ENCODE data around the gene CSTB.

CSTB gene

DNA sequence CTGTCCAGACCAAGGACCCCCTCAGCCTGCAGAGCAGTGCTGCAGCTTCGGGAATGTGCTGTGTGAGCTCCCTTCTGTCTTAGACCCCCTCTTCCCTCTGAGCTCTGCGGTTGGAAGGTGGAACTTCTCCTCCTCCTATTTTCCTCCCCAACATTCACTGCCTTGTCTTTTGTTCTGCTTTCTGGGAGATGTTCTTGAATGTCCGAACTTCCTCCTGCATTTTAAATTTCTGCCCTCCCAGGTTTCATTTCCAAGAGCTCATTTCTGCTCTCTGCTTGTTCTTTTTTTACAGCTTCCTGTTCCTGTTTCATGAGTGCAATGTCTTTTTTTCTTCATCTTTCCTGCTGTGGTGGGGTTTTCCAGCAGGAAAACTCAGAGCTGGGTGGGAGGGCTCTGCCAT lies 42.6 kb upstream of the CSTB start:
- TF ChIP-seq, protein P1, sequence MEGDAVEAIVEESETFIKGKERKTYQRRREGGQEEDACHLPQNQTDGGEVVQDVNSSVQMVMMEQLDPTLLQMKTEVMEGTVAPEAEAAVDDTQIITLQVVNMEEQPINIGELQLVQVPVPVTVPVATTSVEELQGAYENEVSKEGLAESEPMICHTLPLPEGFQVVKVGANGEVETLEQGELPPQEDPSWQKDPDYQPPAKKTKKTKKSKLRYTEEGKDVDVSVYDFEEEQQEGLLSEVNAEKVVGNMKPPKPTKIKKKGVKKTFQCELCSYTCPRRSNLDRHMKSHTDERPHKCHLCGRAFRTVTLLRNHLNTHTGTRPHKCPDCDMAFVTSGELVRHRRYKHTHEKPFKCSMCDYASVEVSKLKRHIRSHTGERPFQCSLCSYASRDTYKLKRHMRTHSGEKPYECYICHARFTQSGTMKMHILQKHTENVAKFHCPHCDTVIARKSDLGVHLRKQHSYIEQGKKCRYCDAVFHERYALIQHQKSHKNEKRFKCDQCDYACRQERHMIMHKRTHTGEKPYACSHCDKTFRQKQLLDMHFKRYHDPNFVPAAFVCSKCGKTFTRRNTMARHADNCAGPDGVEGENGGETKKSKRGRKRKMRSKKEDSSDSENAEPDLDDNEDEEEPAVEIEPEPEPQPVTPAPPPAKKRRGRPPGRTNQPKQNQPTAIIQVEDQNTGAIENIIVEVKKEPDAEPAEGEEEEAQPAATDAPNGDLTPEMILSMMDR (IDR thresholded peaks at IDR 0.05; ENCODE audit: low read length, missing control alignments), result no peak
- no peak for DNase-seq (ENCODE audit: low read depth)
- no peak overlapping the region for H3K4me3 ChIP-seq (replicated peaks; ENCODE audit: low read depth, low read length)

DNA sequence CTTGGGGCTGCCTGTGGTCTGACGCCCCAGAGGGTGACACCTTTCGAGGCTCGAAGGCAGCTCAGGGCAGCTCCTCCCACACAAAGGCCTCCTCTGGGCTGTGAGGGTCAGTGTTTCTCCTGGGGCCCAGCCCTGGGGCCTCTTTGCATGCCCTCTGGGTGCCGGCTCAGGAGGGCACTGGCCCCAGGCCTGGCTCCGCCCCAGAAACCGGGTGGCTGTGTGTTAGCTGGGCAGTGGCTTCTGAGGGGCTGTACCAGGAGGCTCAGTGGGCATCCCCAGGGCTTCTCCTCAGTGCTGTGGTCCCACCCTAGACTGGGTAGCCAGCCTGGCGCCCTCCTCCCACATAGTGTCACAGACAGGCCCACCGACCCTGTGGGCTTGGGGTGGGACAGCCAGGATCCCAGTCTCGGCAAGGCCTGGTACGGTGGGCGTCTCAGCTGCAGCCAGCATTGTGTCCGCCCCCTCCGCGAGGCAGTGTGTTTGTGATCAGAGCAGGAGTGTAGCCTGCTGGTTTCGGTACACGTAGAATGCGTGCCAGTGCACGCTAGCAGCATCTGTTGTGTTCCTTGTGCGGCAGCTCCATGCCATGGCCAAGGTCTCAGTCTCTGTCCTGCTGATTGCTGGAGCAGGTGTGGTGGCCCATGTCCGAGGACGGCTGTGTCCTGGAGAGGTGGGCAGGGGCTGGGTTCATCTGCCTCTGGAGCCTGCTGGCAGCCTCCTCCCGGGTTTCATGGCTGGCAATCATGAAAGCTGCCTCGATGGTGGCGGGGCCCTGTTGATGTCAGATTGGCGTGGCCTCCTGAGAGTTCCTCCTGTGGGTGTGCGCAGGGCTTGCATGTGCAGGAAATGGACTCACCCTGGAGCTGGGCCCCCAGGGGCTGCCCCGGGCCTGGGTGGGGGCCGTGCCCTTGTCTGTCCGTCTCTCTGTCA lies 41.3 kb upstream of the CSTB start:
- no peak for DNase-seq (ENCODE audit: low read depth)
- no peak overlapping the region for H3K4me3 ChIP-seq (replicated peaks; ENCODE audit: low read depth, low read length)
- TF ChIP-seq, protein P1 (IDR thresholded peaks at IDR 0.05; ENCODE audit: low read length, missing control alignments), result no peak

GRCh38 chr21:43816611-43817071 lies 40.5 kb upstream of the CSTB start:
- H3K4me3 ChIP-seq (replicated peaks; ENCODE audit: low read depth, low read length), result no peak overlapping the region
- DNase-seq (ENCODE audit: low read depth), result no peak
- TF ChIP-seq, protein P1 (IDR thresholded peaks at IDR 0.05; ENCODE audit: low read length, missing control alignments), result no peak

DNA sequence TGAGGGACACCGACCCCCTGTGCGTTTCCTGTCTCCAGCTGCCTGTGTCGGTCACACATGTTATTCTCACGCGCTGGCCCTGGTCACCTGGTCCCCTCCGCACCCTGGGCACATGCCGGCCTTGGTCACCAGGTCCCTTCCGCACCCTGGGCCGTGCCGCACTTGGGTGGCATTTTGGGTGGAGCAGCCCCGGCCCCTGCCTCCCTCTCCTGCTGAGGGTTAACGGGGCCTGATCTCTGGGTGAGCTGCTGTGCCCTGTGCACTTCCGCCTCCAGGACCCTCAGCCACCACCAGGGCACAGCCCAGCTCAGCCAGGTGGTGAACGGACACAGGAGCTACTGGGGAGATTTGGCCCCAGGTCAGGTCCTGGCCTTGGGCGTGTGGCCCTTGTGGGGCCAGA lies 39.9 kb upstream of the CSTB start:
- no peak for DNase-seq (ENCODE audit: low read depth)
- H3K4me3 ChIP-seq (replicated peaks; ENCODE audit: low read depth, low read length), result no peak overlapping the region
- TF ChIP-seq, protein P1 (IDR thresholded peaks at IDR 0.05; ENCODE audit: low read length, missing control alignments), result no peak

DNA sequence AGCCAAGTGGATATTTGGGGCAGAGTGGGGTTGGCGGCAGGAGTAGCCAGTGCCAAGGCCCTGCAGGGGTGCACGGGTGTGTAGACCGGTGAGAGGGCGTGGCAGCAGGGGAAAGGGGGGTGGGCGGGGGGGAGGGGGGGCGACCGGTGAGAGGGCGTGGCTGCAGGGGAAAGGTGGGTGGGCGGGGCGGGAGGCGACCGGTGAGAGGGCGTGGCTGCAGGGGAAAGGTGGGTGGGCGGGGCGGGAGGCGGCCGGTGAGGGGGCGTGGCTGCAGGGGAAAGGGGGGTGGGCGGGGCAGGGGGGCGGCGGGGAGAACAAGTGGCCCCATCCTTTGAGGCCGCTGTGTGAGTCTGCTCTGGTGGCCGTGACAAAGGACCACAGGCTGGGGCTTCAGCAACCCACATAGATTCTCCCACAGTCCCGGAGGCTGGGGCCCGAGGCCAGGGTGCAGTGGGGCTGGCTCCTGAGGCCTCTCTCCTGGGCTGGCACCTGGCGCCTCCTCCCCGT lies 39.1 kb upstream of the CSTB start:
- no peak for DNase-seq (ENCODE audit: low read depth)
- H3K4me3 ChIP-seq (replicated peaks; ENCODE audit: low read depth, low read length), result no peak overlapping the region
- TF ChIP-seq, protein P1 (IDR thresholded peaks at IDR 0.05; ENCODE audit: low read length, missing control alignments), result no peak

DNA sequence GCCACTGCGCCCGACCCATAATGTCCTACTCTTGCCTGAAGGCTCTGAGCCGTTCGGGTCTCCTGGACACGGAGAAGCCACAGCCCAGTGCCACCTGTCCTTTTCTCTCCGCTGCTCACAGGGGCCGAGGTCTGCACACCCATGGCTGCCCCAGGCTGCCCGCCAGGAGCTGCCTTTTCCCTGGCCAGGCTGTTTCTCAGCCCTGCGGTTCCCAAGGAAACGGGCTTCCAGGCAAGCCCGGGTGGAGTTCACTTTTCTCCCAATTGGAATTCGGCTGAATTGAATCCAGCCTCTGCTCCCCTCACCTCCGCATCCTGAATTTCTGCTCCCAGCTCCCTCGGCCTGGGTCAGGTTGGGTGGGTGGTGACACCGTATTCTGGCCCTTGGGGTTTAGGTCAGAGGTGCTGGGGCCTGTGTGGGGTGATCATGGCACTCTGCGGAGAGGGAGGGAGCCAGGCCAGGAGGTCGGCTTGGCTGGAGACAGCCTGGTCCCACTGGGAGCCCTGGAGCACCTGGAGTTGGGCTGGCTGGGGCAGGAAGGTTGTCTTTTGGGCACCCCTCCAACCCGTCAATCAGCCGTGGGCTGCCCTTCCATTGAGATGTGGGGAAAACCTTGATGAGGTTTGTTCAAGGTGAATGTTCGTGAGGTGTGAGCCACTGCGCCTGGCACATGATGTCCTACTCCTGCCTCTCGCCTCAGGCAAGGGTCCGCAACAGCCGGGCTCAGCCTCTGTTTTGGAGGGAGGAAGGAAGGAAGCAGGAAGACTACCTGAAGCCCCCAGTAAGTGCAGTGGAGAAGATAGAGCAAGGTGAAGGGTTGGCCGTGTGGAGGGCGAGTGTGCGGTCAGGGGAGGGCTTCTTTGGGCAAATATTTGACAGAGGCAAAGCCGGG lies 38.4 kb upstream of the CSTB start:
- TF ChIP-seq, protein P1 (IDR thresholded peaks at IDR 0.05; ENCODE audit: low read length, missing control alignments), result no peak
- no peak overlapping the region for H3K4me3 ChIP-seq (replicated peaks; ENCODE audit: low read depth, low read length)
- DNase-seq (ENCODE audit: low read depth), result no peak

All from fibroblast of pulmonary artery (primary cell).